Inferior parietal cortex (tissue), 1 donor: Measurements from ENCODE around the gene SCUBE3.

Source experiments
- DNase-seq: peaks from one replicate; pipeline ENCODE4 v3.0.0-alpha.2; 2016; ENCODE audit errors: extremely low spot score

SCUBE3 gene

GRCh38 chr6:35181933-35182612 is 31.7 kb upstream of the SCUBE3 start:
- DNase-seq: no peak

- DNase-seq: no peak
Observed at GRCh38 chr6:35183281-35183680, 30.5 kb upstream of the SCUBE3 start.

DNA sequence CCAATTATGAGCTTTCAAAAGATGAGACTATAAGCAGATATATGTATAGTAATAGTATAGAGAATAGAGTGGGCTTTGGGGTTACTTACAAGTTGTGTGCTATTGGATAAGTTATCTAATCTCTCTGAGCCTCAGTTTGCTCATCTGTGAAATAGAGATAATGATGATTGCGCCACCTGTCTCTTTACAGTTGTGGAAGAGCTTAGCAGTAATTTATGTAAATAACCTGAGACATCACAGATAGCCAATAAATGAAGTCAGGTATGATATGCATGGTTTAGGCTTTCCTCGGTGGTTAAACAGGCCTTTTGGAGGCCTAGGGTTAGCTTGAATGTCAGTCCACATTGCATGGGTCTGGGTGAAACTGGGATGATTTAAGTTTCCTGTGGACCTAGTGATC is 29.8 kb upstream of the SCUBE3 start:
- no peak for DNase-seq

DNA sequence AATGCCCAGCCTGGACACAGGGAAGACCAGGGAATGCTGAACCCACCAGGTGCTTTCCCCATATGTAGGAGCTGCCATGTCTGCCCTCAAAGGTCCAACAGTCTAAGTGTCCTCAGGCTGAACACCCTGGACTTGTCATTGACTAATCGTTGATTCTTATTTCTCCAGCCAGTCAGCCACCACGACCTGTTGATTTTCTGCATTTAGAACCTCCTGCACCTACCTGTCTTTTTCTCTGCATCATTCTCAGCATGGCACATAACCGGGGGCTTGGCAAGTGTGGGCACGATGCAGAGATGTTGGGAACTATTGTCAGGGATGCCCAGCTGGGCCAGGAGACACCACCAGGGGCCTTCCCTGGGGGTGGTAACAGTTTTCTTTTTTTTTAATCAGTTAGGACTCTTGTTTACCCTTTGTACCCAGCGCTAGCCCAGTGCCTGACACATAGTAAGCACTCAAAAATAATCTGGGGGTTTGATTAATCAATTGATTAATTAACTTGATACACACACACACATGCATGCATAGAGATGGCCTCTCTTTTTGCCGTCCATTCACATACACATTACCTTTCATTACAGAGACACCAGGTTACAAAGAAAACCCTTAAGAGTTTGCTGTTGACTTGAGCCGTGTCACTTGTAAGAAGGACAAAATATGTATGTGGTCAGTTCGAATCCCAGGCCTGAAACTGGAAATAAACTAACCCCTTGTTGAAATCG is 29.0 kb upstream of the SCUBE3 start:
- no peak for DNase-seq

- no peak for DNase-seq
Observed at GRCh38 chr6:35185302-35185681, 28.5 kb upstream of the SCUBE3 start.

DNA sequence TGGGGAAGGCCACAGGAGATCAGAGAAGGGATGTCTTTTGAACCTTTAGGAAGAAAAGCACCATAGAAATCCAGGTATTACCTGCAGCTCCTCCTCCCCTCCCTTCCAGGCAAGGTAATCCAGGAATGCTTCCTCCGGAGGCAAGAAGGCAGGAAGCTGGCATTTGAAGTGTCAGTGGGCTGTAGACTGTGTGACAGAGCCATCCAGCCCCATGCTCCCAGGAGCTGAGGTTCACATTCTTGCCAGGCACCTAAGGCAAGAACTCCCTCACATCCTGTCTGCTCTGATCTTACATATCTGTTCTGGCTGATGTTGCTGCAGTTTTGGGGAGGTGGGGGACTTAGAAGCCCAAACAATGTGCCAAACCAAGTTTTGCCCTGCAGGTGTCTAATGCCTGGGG is 27.8 kb upstream of the SCUBE3 start:
- no peak for DNase-seq

- DNase-seq: no peak
Observed at GRCh38 chr6:35186571-35186970, 27.2 kb upstream of the SCUBE3 start.

DNA sequence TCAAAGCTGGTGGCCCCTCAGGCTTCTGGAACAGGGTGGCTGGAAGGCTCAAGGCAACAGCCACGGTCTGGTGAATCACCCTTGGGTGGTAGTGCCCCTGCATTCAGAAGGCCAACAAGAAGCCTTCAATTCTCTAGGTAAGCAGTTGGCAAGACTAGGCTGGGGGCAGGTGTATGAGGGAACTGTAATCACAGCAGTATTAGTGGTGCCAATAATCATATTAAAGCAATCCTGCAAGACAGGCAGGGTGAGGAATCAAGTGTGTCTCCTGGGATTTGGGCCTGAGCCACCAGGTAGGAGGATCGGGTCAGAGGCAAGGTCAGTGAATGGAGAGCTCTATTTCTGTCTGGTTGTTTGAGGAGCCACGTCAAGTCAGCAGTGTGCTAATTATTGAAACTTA is 24.9 kb upstream of the SCUBE3 start:
- DNase-seq: no peak

DNA sequence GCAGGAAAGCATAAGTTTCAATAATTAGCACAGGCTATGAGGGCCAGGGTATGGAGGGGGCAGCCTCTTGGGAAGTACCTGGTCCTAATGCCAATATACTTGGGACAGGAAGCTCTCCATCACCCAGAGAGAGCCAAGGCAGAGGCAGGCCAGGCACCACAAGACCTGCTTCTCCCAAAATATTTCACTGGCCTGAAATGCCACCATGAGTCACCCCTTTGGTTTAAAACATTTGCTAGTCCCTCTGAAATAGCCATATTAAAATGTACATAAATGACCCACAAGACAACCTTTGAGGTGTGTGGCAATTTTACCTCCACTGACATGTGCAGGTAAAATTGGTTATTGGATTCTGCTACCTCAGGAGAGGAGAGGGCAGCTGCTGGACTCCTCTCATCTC is 23.4 kb upstream of the SCUBE3 start:
- DNase-seq: no peak

DNA sequence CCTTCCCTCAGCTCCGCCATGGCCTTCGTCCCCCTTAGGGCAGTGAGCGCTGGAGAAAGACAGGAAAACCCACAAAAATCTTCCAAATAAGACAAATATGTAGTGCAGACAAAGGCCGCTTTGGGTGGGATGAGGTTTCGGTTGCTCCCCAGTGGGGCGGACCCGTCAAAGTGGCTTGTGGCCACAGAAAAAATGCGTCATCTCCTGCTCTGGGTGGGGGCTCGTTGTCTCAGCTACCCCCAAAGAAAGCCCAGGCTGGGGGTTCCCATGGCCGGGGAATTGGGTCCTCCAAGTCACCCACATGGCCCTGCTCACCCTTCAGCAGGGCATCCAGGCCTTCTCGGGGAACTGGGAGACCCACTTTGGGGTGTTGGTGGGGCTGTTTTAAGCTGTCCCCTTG is 21.9 kb upstream of the SCUBE3 start:
- no peak for DNase-seq

- DNase-seq: no peak
Observed at GRCh38 chr6:35192301-35192860, 21.4 kb upstream of the SCUBE3 start.

DNA sequence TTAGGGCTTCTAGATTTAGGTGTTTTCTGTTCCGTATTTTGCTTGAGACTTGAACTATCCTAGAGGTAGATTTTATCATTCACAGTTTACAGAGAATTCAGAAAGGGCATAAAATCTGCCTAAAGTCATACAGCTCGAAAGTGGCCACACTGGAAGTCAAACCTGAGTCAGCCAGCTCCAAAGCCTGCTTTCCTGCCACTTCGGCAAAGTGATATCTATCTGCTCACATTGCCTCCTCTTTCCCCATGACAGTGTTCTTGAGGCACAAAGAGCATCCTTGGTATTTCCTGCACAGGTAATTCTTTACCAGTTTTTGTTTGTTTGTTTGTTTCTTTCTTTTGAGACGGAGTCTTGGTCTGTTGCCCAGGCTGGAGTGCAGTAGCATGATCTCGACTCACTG is 19.4 kb upstream of the SCUBE3 start:
- DNase-seq: no peak

DNA sequence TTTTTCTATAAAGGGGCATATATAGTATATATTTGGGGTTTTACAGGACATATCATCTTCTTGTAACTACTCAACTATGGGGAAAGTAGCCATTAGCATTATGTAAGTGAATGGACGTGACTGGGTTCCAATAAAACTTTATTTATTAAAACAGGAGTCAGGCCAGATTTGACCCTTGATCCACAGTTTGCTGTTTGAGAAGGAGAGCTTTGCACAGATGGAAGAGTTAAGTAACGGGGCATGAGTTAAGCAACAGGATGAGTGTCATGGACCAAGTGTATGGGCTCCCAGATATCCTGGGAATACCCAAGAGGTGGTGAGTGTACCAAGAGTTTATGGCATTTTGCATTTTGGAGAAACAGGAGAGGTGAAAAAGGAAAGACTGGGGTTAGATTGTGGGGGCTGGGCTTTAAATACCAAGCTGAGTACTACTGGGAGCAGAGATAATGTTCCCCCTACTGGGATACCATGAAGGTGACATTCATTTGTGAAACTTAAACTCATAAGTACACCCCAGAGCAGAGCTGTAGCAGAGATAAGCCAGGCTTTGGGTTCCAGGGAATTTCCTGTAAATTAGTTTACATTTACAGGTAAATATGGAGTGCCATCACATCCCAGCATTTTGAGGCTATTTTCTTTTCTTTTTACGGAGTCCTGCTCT is 18.5 kb upstream of the SCUBE3 start:
- no peak for DNase-seq

GRCh38 chr6:35197196-35197595 is 16.6 kb upstream of the SCUBE3 start:
- no peak for DNase-seq

DNA sequence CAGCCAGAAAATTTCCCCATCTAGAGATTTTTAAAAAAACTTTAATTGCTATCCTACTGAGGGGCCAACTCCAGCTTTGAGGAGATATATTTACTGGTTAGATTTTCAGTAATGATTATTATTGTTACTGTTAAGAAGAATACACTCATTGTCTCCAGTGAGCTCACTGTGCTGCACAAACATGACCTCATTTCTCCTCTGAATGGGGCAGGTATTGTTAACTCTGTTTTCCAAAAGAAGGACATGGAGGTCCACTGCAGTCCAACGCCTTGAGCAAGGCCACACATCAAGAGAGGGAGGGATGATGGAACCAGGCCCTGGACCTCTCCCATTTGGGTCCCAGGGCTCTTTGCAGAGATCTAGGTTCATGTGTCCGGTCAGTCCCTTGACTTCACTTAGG is 13.9 kb upstream of the SCUBE3 start:
- no peak for DNase-seq

GRCh38 chr6:35202066-35202546 is 11.7 kb upstream of the SCUBE3 start:
- no peak for DNase-seq

DNA sequence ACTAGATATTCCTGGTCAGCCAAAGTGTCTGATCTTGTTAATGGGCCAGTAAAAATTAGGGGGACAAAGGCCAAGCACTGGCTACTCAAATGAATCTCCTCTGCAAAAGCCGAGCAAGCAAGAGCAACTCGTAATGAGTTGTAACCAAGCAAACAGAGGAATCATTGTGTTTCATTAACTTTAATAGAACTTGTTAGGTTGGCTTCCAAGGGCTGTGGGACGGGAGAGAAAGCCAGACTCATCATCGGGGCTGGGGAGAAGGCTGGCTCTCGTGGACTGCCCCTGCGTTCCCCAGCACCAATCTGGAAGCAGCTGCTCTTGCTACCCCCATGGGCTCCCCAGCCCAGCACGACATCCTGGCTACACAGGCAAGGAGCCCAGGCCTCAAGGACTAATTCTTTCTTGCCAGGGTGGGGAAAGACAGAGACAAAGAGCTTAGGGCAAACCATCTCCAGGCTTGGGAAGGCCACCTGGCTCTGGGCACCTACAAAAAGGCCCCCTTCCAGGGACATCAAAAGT is 10.5 kb upstream of the SCUBE3 start:
- DNase-seq: no peak

- no peak for DNase-seq
Observed at GRCh38 chr6:35203680-35204079, 10.1 kb upstream of the SCUBE3 start.

GRCh38 chr6:35206346-35206745 is 7.4 kb upstream of the SCUBE3 start:
- no peak for DNase-seq

GRCh38 chr6:35208419-35208818 is 5.3 kb upstream of the SCUBE3 start:
- no peak for DNase-seq

DNA sequence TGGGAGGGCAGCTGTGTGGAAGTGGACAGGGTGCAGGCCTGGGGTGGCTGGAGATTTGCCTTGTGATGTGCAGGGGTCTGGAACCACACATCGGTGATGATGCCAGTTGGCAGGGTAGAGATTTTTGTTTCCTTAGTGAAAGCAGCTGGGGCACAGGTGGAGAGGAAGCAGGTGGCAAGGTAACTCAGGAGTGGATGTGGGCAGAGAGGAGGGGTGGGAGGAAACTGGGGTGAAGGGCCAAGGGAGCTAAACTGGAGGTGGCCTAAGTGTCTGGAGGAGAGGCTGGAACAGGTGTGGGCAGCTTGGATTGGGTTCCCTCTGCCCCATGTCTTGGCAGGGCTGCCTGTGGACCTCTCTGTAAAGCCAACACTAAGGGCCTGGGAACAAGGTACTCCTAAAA is 4.7 kb upstream of the SCUBE3 start:
- no peak for DNase-seq

DNA sequence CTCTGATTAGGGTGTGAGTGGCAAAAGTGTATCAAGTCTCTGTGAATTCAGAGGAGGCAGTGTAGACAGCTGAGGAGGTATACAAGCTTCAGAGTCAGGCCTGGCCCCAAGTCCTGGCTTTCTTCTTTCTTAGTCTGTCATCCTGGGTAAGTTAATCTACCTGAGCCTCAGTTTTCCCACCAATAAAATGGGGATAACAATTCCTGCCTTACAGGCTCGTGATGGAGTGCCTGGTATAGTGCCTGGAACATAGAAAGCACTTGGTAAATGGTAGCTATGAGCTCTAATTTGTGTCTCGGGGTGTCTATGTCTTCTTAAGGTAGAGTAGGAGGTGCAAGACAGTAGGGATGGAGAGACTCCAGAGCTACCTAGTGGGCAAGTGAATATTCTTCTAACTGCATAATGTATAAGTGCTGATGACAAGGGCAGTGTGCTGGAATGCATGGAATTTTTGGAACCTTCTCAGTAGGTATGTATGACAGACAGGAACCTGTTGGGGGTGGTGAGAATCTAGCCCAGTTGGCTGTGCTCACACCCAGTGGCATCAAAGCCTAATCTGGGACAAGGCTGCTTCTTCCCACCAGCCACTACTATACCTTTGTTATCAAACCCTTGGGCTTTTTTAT is 4.0 kb upstream of the SCUBE3 start:
- no peak for DNase-seq
